ENCODE results near the gene CENATAC.
"Not testable (repeated sequence)": the region's sequence is repeated elsewhere in the genome, so short reads cannot be mapped to it uniquely, and the experiment has no call there.

CENATAC gene

GRCh38 chr11:119030029-119030328 is 32.0 kb downstream of the CENATAC start:
- Histone ChIP-seq H3K27me3 (ENCODE audit: insufficient read depth, poor library complexity, severe bottlenecking) (no peaks in the 10 kb centered on the region), H3K4me3 (replicated peaks; ENCODE audit: insufficient read depth, low read length) (peak overlapping the region; percentile 74), H3K27ac (replicated peaks) (peak overlapping the region; percentile 87)
- DNase-seq (ENCODE audit: low read depth in 1 of 2, low spot score in 1 of 2), result no peak
- TF ChIP-seq SPI1 (IDR thresholded peaks at IDR 0.05; ENCODE audit: borderline replicate concordance, low read depth), result no peak

GRCh38 chr11:119030329-119031047 is 32.5 kb downstream of the CENATAC start, which contains the start of gene SLC37A4:
TSS of gene SLC37A4 (minus strand) at chr11:119030877.
- TF ChIP-seq GABPA (IDR thresholded peaks at IDR 0.05; ENCODE audit: low read depth) (no peak), CTCF (IDR thresholded peaks at IDR 0.05; ENCODE audit: insufficient read depth, low read length) (no peak), POLR2AphosphoS5 (IDR thresholded peaks at IDR 0.05; ENCODE audit: low read depth) (peak; percentile 41)
- H3K4me3 ChIP-seq (replicated peaks; ENCODE audit: insufficient read depth, low read length), result peak within 1 kb of the TSS; percentile 74
- H3K27ac ChIP-seq (replicated peaks), result peak within 1 kb of the TSS; percentile 87
- peak; percentile 97 to 99 for DNase-seq (ENCODE audit: low read depth in 1 of 2, low spot score in 1 of 2)
- no peaks in the 10 kb centered on the region for H3K27me3 ChIP-seq (ENCODE audit: insufficient read depth, poor library complexity, severe bottlenecking)

DNA sequence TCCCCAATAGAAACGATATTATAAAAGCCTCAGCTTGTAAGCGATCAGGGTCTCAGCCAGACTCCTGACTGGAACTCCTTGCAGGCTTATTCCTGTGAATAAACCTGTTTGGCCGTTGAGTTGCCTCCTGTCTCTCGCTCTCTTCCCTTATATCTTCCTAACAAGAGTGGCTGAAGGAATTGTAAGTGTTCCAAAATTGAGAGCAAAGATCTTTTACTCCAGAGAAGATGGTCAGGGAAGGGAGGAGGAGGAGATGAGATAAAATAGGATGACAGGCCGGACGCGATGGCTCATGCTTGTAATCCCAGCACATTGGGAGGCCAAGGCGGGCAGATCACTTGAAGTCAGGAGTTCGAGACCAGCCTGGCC is 34.0 kb downstream of the CENATAC start:
- Histone ChIP-seq H3K4me3 (replicated peaks; ENCODE audit: insufficient read depth, low read length) (no peak overlapping the region), H3K27me3 (ENCODE audit: insufficient read depth, poor library complexity, severe bottlenecking) (no peaks in the 10 kb centered on the region), H3K27ac (replicated peaks) (no peak overlapping the region)
- no peak for DNase-seq (ENCODE audit: low read depth in 1 of 2, low spot score in 1 of 2)
- TF ChIP-seq REST (IDR thresholded peaks at IDR 0.05; ENCODE audit: insufficient replicate concordance, low read depth), result no peak
- TF ChIP-seq POLR2AphosphoS5 (IDR thresholded peaks at IDR 0.05; ENCODE audit: low read depth), result no peak
- TF ChIP-seq GABPA (IDR thresholded peaks at IDR 0.05; ENCODE audit: low read depth), result no peak
- TF ChIP-seq CTCF (IDR thresholded peaks at IDR 0.05; ENCODE audit: insufficient read depth, low read length), result no peak
- no peak for TF ChIP-seq SPI1 (IDR thresholded peaks at IDR 0.05; ENCODE audit: borderline replicate concordance, low read depth)

- not testable (repeated sequence) for H3K4me3 ChIP-seq (replicated peaks; ENCODE audit: insufficient read depth, low read length); H3K27ac ChIP-seq (replicated peaks); DNase-seq (ENCODE audit: low read depth in 1 of 2, low spot score in 1 of 2); H3K27me3 ChIP-seq (ENCODE audit: insufficient read depth, poor library complexity, severe bottlenecking)
Measured at GRCh38 chr11:119033421-119033820, 35.5 kb downstream of the CENATAC start.

DNA sequence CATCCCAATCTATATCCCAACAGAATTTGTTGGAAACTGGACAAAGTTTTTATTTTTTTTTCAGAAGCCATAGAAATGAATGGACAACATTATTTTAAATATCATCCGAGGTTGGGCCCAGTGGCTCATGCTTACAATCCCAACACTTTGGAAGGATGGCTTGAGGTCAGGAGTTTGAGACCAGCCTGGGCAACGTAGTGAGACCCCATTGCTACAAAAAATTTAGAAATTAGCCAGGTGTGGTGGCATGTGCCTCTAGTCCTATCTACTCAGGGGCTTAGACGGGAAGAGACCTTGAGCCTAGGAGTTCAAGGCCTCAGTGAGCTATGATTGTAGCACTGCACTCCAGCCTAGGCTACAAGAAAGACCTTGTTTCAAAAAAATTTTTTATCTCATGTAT is 36.9 kb downstream of the CENATAC start:
- no peak overlapping the region for H3K27ac ChIP-seq (replicated peaks)
- no peak overlapping the region for H3K4me3 ChIP-seq (replicated peaks; ENCODE audit: insufficient read depth, low read length)
- TF ChIP-seq POLR2AphosphoS5 (IDR thresholded peaks at IDR 0.05; ENCODE audit: low read depth), result no peak
- TF ChIP-seq SPI1 (IDR thresholded peaks at IDR 0.05; ENCODE audit: borderline replicate concordance, low read depth), result no peak
- TF ChIP-seq CTCF (IDR thresholded peaks at IDR 0.05; ENCODE audit: insufficient read depth, low read length), result no peak
- TF ChIP-seq REST (IDR thresholded peaks at IDR 0.05; ENCODE audit: insufficient replicate concordance, low read depth), result no peak
- no peak for TF ChIP-seq GABPA (IDR thresholded peaks at IDR 0.05; ENCODE audit: low read depth)
- H3K27me3 ChIP-seq (ENCODE audit: insufficient read depth, poor library complexity, severe bottlenecking), result no peaks in the 10 kb centered on the region
- DNase-seq (ENCODE audit: low read depth in 1 of 2, low spot score in 1 of 2), result no peak
